ENCODE results near the gene DGCR6L. TPM values are rescaled to one million over a fixed set of nuclear protein-coding genes. Genes with fewer than 3 reads are reported as not detected.
"Not testable (repeated sequence)": the region's sequence is repeated elsewhere in the genome, so short reads cannot be mapped to it uniquely, and the experiment has no call there.

DGCR6L gene
- total RNA-seq (2021) = 61.9 to 68.5 TPM (median 63.6 TPM) in 3 replicates
- Bru-seq, nascent RNA = percentile 77 among the genes with signal in this experiment
- long read RNA-seq, experiment 1, transcript DGCR6L-203 (4 exons, 935 nt) = minor isoform, 13 of 190 reads
- long read RNA-seq, experiment 1, transcript DGCR6L-201 (5 exons, 1,154 nt) = major isoform, 153 of 190 reads
- long read RNA-seq, experiment 1, partial matches to known transcripts = 15 of 190 reads
- long read RNA-seq, experiment 1, other reads (novel, unspliced or antisense) = 9 of 190 reads
- long read RNA-seq, experiment 2, transcript DGCR6L-201 (5 exons, 1,154 nt) = major isoform, 53 of 87 reads
- long read RNA-seq, experiment 2, partial matches to known transcripts = 8 of 87 reads
- long read RNA-seq, experiment 2, other reads (novel, unspliced or antisense) = 21 of 87 reads
- long read RNA-seq, experiment 3, transcript DGCR6L-201 (5 exons, 1,154 nt) = major isoform, 243 of 277 reads
- long read RNA-seq, experiment 3, transcript DGCR6L-203 (4 exons, 935 nt) = minor isoform, 11 of 277 reads
- long read RNA-seq, experiment 3, partial matches to known transcripts = 15 of 277 reads
- long read RNA-seq, experiment 3, other reads (novel, unspliced or antisense) = 8 of 277 reads

- Mint-ChIP-seq H3K36me3 (no peaks in the 10 kb centered on the region), H3K4me1 (peaks cover 37% of the 10 kb centered on the region), H3K27me3 (ENCODE audit: low read depth) (no peaks in the 10 kb centered on the region), H3K4me3 (peak within 1 kb of the TSS; percentile 91), H3K27ac (peak within 1 kb of the TSS; percentile 73), H3K9me3 (no peaks in the 10 kb centered on the region)
- peak; percentile 97 for DNase-seq (ENCODE audit: low spot score)
- ATAC-seq = peak; percentile 70
- ChIA-PET CTCF (interaction anchor here (0.6 to 2.0 kb wide), 26 partner anchors 14 to 358 kb away, joined by 3 to 23 read pairs (median 4); partner anchors contain the start of gene ZNF74), POLR2A (interaction anchor here (0.8 kb wide), 1 partner anchor 74 kb away, joined by 3 read pairs; the partner anchor contains the start of gene ZNF74)
- TF ChIP-seq HMGXB4 (CRISPR knock-in tag; IDR thresholded peaks at IDR 0.05) (peak; percentile 74), E2F1 (CRISPR knock-in tag; IDR thresholded peaks at IDR 0.05) (0 out of 2 replicates have a peak, but pooled peaks have one; percentile 39), PRRX2 (CRISPR knock-in tag; IDR thresholded peaks at IDR 0.05) (no peak), ARID4B (CRISPR knock-in tag; IDR thresholded peaks at IDR 0.05; ENCODE audit: borderline replicate concordance) (no peak), CTCF (IDR thresholded peaks at IDR 0.05) (no peak), TP53 (CRISPR knock-in tag; IDR thresholded peaks at IDR 0.05) (no peak), SP1 (CRISPR knock-in tag; conservative IDR thresholded peaks at IDR 0.05) (peak; percentile 98), NFE2L1 (CRISPR knock-in tag; IDR thresholded peaks at IDR 0.05) (peak; percentile 62; the same call in 1 of the 2 replicates), FOXK1 (CRISPR knock-in tag; IDR thresholded peaks at IDR 0.05) (peak; percentile 16; the same call in 1 of the 2 replicates), TEAD1 (CRISPR knock-in tag; IDR thresholded peaks at IDR 0.05) (0 out of 2 replicates have a peak, but pooled peaks have one; percentile 15), CREM (CRISPR knock-in tag; IDR thresholded peaks at IDR 0.05) (no peak), KAT7 (CRISPR knock-in tag; IDR thresholded peaks at IDR 0.05; ENCODE audit: borderline replicate concordance) (0 out of 2 replicates have a peak, but pooled peaks have one; percentile 41), RELA (CRISPR knock-in tag; IDR thresholded peaks at IDR 0.05; ENCODE audit: borderline replicate concordance) (peak; percentile 83; the same call in 1 of the 2 replicates), FOXP4 (CRISPR knock-in tag; IDR thresholded peaks at IDR 0.05) (no peak), E2F5 (CRISPR knock-in tag; IDR thresholded peaks at IDR 0.05) (0 out of 2 replicates have a peak, but pooled peaks have one; percentile 34)
These were observed at the start of gene DGCR6L for GRCh38 chr22:20319745-20320658. TSS of gene DGCR6L (minus strand) at chr22:20320060. CDS start at chr22:20319988, 72 bp downstream.

GRCh38 chr22:20368875-20369274 is 49.0 kb upstream of the DGCR6L start:
- POLR2A ChIA-PET; H3K9me3 Mint-ChIP-seq; ATAC-seq; H3K27me3 Mint-ChIP-seq (ENCODE audit: low read depth); H3K27ac Mint-ChIP-seq; H3K36me3 Mint-ChIP-seq; H3K4me3 Mint-ChIP-seq; DNase-seq (ENCODE audit: low spot score): not testable (repeated sequence)
- CTCF ChIA-PET = interaction anchor here (1.1 to 1.2 kb wide), 3 partner anchors 25 to 87 kb away, joined by 4 to 6 read pairs (median 4); partner anchors contain the start of gene ZNF74
- H3K4me1 Mint-ChIP-seq = peaks cover 25% of the 10 kb centered on the region

- H3K27me3 Mint-ChIP-seq (ENCODE audit: low read depth); DNase-seq (ENCODE audit: low spot score); POLR2A ChIA-PET: not testable (repeated sequence)
These were observed 47.0 kb upstream of the DGCR6L start for GRCh38 chr22:20366841-20367240.

More at GRCh38 chr22:20366841-20367240, 47.0 kb upstream of the DGCR6L start:
- H3K27ac Mint-ChIP-seq, H3K4me3 Mint-ChIP-seq, CTCF ChIA-PET, H3K9me3 Mint-ChIP-seq, H3K36me3 Mint-ChIP-seq, ATAC-seq: not testable (repeated sequence)
- H3K4me1 Mint-ChIP-seq = peaks cover 16% of the 10 kb centered on the region

Data from WTC11 (cell line).